Measurements from ENCODE around the gene ECEL1.

- peak; percentile 4 for TF ChIP-seq CTCF (IDR thresholded peaks at IDR 0.05; ENCODE audit: poor library complexity)
- TF ChIP-seq EZH2 (IDR thresholded peaks at IDR 0.05; ENCODE audit: borderline replicate concordance) = no peak
- no peak for TF ChIP-seq EZH2phosphoT487 (IDR thresholded peaks at IDR 0.05; ENCODE audit: low read depth, severe bottlenecking, unreplicated experiment)
Observed at GRCh38 chr2:232432598-232433184, 54.9 kb downstream of the ECEL1 start.
